IMR-90 (cell line): Measurements from ENCODE around the gene SLFN12L. TPM values are rescaled to one million over a fixed set of nuclear protein-coding genes. Genes with fewer than 3 reads are reported as not detected.
A peak's percentile ranks its signal among the peaks of the same experiment; 100 is the strongest.
"Not testable (repeated sequence)": the region's sequence is repeated elsewhere in the genome, so short reads cannot be mapped to it uniquely, and the experiment has no call there.

Source experiments
- ATAC-seq: fragments of 200-7000 bp; cut with Tn5 transposase; 2 replicates; pipeline ENCODE4 v1.9.1; 2020; ENCODE audit warnings: low read depth, mild to moderate bottlenecking, moderate library complexity
- BruUV-seq: library from RNA; stranded (reverse); fragments of 400-500 nt; replicated peaks from 2 replicates; lab custom pipeline; 2021; lab: Mats Ljungman, UMichigan
- CTCF ChIA-PET: fragments of 300-600 bp; formaldehyde crosslinking; extraction: SDS; loops from one replicate; lab custom pipeline; 2021; ENCODE audit warnings: antibody characterized with exemption; lab: Yijun Ruan, JAX
- POLR2A ChIA-PET: fragments of 300-600 bp; sonication (Branson Sonifier 250); formaldehyde crosslinking; loops from one replicate; lab custom pipeline; 2022; ENCODE audit warnings: antibody characterized with exemption; ENCODE audit not compliant: unreplicated experiment; lab: Charles Lee
- DNase-seq: peaks from one replicate; pipeline ENCODE4 v3.0.0; 2013
- H2AFZ ChIP-seq: replicated peaks from 2 replicates; pipeline ENCODE3; 2013; ENCODE audit warnings: low read length, mild to moderate bottlenecking; ENCODE audit not compliant: poor library complexity
- H2AK5ac ChIP-seq: 2 replicates; pipeline ENCODE4 v1.6.1; 2013; ENCODE audit warnings: low read depth, low read length, inconsistent platforms
- H2AK9ac ChIP-seq: replicated peaks from 2 replicates; pipeline ENCODE3; 2013; ENCODE audit warnings: mild to moderate bottlenecking, low read depth, low read length, moderate library complexity; ENCODE audit not compliant: poor library complexity
- H2BK120ac ChIP-seq: 2 replicates; pipeline ENCODE4 v1.6.1; 2013; ENCODE audit warnings: low read depth, low read length, inconsistent platforms
- H2BK15ac ChIP-seq: 3 replicates; pipeline ENCODE4 v1.6.1; 2013; ENCODE audit warnings: low read depth, low read length, inconsistent platforms
- H2BK20ac ChIP-seq: 2 replicates; pipeline ENCODE4 v1.6.1; 2013; ENCODE audit warnings: low read depth, mild to moderate bottlenecking, inconsistent platforms, low read length, moderate library complexity
- H2BK5ac ChIP-seq: 2 replicates; pipeline ENCODE4 v1.6.1; 2013; ENCODE audit warnings: mild to moderate bottlenecking, low read depth, low read length, inconsistent platforms; ENCODE audit not compliant: poor library complexity, severe bottlenecking
- H3K14ac ChIP-seq: replicated peaks from 2 replicates; pipeline ENCODE4 v1.6.1; 2013; ENCODE audit warnings: low read depth, low read length, inconsistent platforms
- H3K18ac ChIP-seq: 2 replicates; pipeline ENCODE4 v1.6.1; 2013; ENCODE audit warnings: low read depth, low read length, control low read depth
- H3K23ac ChIP-seq: 2 replicates; pipeline ENCODE4 v1.6.1; 2013; ENCODE audit warnings: low read depth, low read length, inconsistent platforms
- H3K27ac ChIP-seq: 2 replicates; pipeline ENCODE4 v1.5.1; 2013; ENCODE audit warnings: mild to moderate bottlenecking, control low read depth, low read length; ENCODE audit not compliant: insufficient read depth
- H3K27me3 ChIP-seq: 2 replicates; pipeline ENCODE4 v1.6.1; 2013; ENCODE audit warnings: low read length; ENCODE audit not compliant: control insufficient read depth, insufficient read depth
- H3K36me3 ChIP-seq: 2 replicates; pipeline ENCODE4 v1.6.1; 2013; ENCODE audit warnings: low read length, mixed read lengths; ENCODE audit not compliant: control insufficient read depth, insufficient read depth
- H3K4ac ChIP-seq: 2 replicates; pipeline ENCODE4 v1.6.1; 2013; ENCODE audit warnings: low read depth, low read length, inconsistent platforms
- H3K4me1 ChIP-seq: 2 replicates; pipeline ENCODE4 v1.6.1; 2013; ENCODE audit warnings: low read length, mixed read lengths; ENCODE audit not compliant: control insufficient read depth, insufficient read depth
- H3K4me2 ChIP-seq: 2 replicates; pipeline ENCODE4 v1.6.1; 2013; ENCODE audit warnings: low read depth, mild to moderate bottlenecking, control low read depth, low read length, moderate library complexity
- H3K4me3 ChIP-seq: 2 replicates; pipeline ENCODE4 v1.5.1; 2013; ENCODE audit warnings: low read depth, mild to moderate bottlenecking, control low read depth, low read length, moderate library complexity; ENCODE audit not compliant: insufficient read depth
- H3K56ac ChIP-seq: 2 replicates; pipeline ENCODE4 v1.6.1; 2013; ENCODE audit warnings: low read length, inconsistent platforms; ENCODE audit not compliant: insufficient read depth; ENCODE audit errors: extremely low read depth
- H3K79me1 ChIP-seq, 2 experiments: 2 replicates each; pipeline ENCODE4 v1.6.1; 2013; ENCODE audit warnings: low read length in 2 of 2, inconsistent platforms in 1 of 2, low read depth in 1 of 2
- H3K9ac ChIP-seq: 2 replicates; pipeline ENCODE4 v1.6.1; 2013; ENCODE audit warnings: low read depth, low read length, control low read depth
- H3K9me1 ChIP-seq: 2 replicates; pipeline ENCODE4 v1.6.1; 2013; ENCODE audit warnings: low read length, inconsistent platforms; ENCODE audit not compliant: insufficient read depth
- H3K9me3 ChIP-seq: 2 replicates; pipeline ENCODE4 v1.6.1; 2013; ENCODE audit warnings: low read length; ENCODE audit not compliant: control insufficient read depth, insufficient read depth
- H4K20me1 ChIP-seq: 2 replicates; pipeline ENCODE4 v1.6.1; 2013; ENCODE audit warnings: low read length, inconsistent platforms; ENCODE audit not compliant: insufficient read depth
- H4K5ac ChIP-seq: 2 replicates; pipeline ENCODE4 v1.6.1; 2013; ENCODE audit warnings: mild to moderate bottlenecking, low read depth, low read length, control low read depth
- H4K8ac ChIP-seq, 2 experiments: 2 replicates each; pipeline ENCODE4 v1.6.1; 2013; ENCODE audit warnings: low read depth in 2 of 2, low read length in 2 of 2, control low read depth in 1 of 2, inconsistent platforms in 1 of 2
- H4K91ac ChIP-seq: 2 replicates; pipeline ENCODE4 v1.6.1; 2013; ENCODE audit warnings: low read depth, low read length, inconsistent platforms; ENCODE audit not compliant: insufficient read depth
- MAFK ChIP-seq: IDR thresholded peaks from 2 replicates; pipeline ENCODE4 v1.6.1; 2012; ENCODE audit warnings: low read depth, low read length, improper control_type of control experiment
- WGBS, 2 experiments: methylation state at CpG; one replicate each; pipeline versions ENCODE4 v1.1.5 to v1.1.7; 2013; ENCODE audit warnings: missing lambda C conversion rate in 2 of 2; ENCODE audit not compliant: insufficient read length in 1 of 2; ENCODE audit errors: extremely low coverage in 2 of 2; 5-methylcytosine and 5-hydroxymethylcytosine counted together
- dilution Hi-C: fragments of 300-500 bp; cut with HindIII; formaldehyde crosslinking; loops from one replicate; pipeline ENCODE4 v1.14.3; 2018; ENCODE audit warnings: low sequenced_read_pairs; ENCODE audit not compliant: unreplicated experiment
- in situ Hi-C: fragments of 300-500 bp; cut with MboI; formaldehyde crosslinking; loops from 3 replicates; pipeline ENCODE4 v1.14.3; 2019; ENCODE audit warnings: low sequenced_read_pairs, inconsistent platforms, mixed read lengths
- intact Hi-C: fragments of 100-400 bp; cut with micrococcal nuclease; formaldehyde crosslinking; loops from 2 replicates; pipeline ENCODE4 v1.10.0; 2022
- polyA plus RNA-seq, 3 experiments: library from polyadenylated mRNA; depleted of rRNA; stranded (reverse); fragments of >200 nt; gene quantifications; 2 replicates each; pipeline ENCODE4 v1.2.3, GENCODE V29; 2012; ENCODE audit warnings: low replicate concordance in 1 of 3
- total RNA-seq: library from RNA; depleted of rRNA; stranded (reverse); fragments of >200 nt; gene quantifications from 2 replicates; pipeline ENCODE4 v1.2.3, GENCODE V29; 2012

SLFN12L gene
- total and polyA plus RNA-seq, 2 of the 4 experiments (the other 2 are of a cell fraction), result 0.18 TPM; not detected in 1

DNA sequence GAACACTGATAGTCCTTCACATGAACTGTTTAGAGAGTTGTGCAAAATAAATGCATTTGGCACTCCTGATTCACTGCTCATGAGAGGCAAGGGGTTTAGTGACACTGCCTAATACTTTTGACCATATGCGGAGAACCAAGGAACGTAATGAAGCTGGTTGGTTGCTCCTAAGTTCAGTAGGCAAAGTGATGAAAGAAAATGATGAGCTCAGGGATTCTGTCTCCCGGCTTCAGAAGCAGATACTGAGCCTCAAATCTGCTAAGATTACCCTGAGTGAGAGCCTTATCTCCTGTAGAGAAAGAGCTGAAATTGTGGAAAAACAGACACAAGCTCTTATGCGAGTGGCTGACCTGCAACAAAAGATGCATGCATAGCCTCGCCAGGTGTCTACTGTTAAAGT, 83.4 kb downstream of the SLFN12L start:
- in situ Hi-C loops, H3K14ac ChIP-seq, POLR2A ChIA-PET, H2AK5ac ChIP-seq, H4K5ac ChIP-seq, H2BK120ac ChIP-seq, H3K9me1 ChIP-seq, H2AK9ac ChIP-seq, H3K56ac ChIP-seq, H3K4me3 ChIP-seq, H3K4ac ChIP-seq, H3K9ac ChIP-seq, H3K4me1 ChIP-seq, H2BK20ac ChIP-seq, CTCF ChIA-PET, H3K27ac ChIP-seq, H3K9me3 ChIP-seq, DNase-seq, H3K4me2 ChIP-seq, BruUV-seq, H3K18ac ChIP-seq, H3K36me3 ChIP-seq, H4K91ac ChIP-seq, H4K20me1 ChIP-seq, intact Hi-C loops, H4K8ac ChIP-seq, H2BK15ac ChIP-seq, H3K23ac ChIP-seq, H2AFZ ChIP-seq, H2BK5ac ChIP-seq, ATAC-seq, H3K79me1 ChIP-seq, dilution Hi-C loops: not testable (repeated sequence)
- 73% methylated on average over 2 of the region's 5 CpGs; no CpG with 5 or more reads in 1 of the 2 experiments for WGBS, 2 experiments
- TF ChIP-seq MAFK, result peak; percentile 30; the same call in 1 of the 2 replicates
- H3K27me3 ChIP-seq, result peaks cover 18% of the 10 kb centered on the region
